Measurements from ENCODE around the gene ZNF267.

Gene ZNF267

GRCh38 chr16:31879937-31880321 is 6.3 kb downstream of the ZNF267 start (continued):
- TF ChIP-seq ZNF248 (tag by site-specific recombination; IDR thresholded peaks at IDR 0.05), result no peak
- TF ChIP-seq ZNF660 (tag by site-specific recombination; IDR thresholded peaks at IDR 0.05), result no peak
- no peak for TF ChIP-seq PRDM1 (tag by site-specific recombination; IDR thresholded peaks at IDR 0.05)
- TF ChIP-seq, protein P1, sequence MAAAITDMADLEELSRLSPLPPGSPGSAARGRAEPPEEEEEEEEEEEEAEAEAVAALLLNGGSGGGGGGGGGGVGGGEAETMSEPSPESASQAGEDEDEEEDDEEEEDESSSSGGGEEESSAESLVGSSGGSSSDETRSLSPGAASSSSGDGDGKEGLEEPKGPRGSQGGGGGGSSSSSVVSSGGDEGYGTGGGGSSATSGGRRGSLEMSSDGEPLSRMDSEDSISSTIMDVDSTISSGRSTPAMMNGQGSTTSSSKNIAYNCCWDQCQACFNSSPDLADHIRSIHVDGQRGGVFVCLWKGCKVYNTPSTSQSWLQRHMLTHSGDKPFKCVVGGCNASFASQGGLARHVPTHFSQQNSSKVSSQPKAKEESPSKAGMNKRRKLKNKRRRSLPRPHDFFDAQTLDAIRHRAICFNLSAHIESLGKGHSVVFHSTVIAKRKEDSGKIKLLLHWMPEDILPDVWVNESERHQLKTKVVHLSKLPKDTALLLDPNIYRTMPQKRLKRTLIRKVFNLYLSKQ (tag by site-specific recombination; IDR thresholded peaks at IDR 0.05; ENCODE audit: borderline replicate concordance), result no peak

- POLR2A ChIA-PET, result no interaction called here
- CTCF ChIA-PET, result no interaction called here
- H3K36me3 ChIP-seq (ENCODE audit: control insufficient read depth in 2 of 2, insufficient read depth in 1 of 2, low read length in 2 of 2), result peaks cover 11 to 48% of the 10 kb centered on the region in 2 experiments
- 0 out of 2 replicates have a peak overlapping the region, but pooled peaks have one; percentile 38 for H3K27ac ChIP-seq (ENCODE audit: extremely low read depth, low read depth, low read length)
- peaks cover 21% of the 10 kb centered on the region for H3K4me1 ChIP-seq (ENCODE audit: control insufficient read depth, insufficient read depth, low read length)
- no peak overlapping the region for H3K4me3 ChIP-seq (ENCODE audit: low read depth, low read length)
- no peaks in the 10 kb centered on the region for H3K9me3 ChIP-seq (ENCODE audit: control insufficient read depth, insufficient read depth, low read depth, low read length)
- TF ChIP-seq TRIM28 (IDR thresholded peaks at IDR 0.05; ENCODE audit: borderline replicate concordance, low read length) (no peak), ZBTB48 (tag by site-specific recombination; IDR thresholded peaks at IDR 0.05) (peak; percentile 55; the same call in 1 of the 2 replicates), ZBTB17 (tag by site-specific recombination; IDR thresholded peaks at IDR 0.05) (peak; percentile 37), ZNF510 (tag by site-specific recombination; IDR thresholded peaks at IDR 0.05; ENCODE audit: insufficient replicate concordance) (no peak), ZNF366 (tag by site-specific recombination; conservative IDR thresholded peaks at IDR 0.05) (peak; percentile 77), ZIC2 (tag by site-specific recombination; IDR thresholded peaks at IDR 0.05) (peak; percentile 36), HOXD13 (CRISPR knock-in tag; IDR thresholded peaks at IDR 0.05; ENCODE audit: borderline replicate concordance) (no peak), FEZF1 (tag by site-specific recombination; IDR thresholded peaks at IDR 0.05) (0 out of 2 replicates have a peak, but pooled peaks have one; percentile 20), EGR2 (tag by site-specific recombination; IDR thresholded peaks at IDR 0.05; ENCODE audit: low read depth) (peak; percentile 28; the same call in 1 of the 2 replicates), ZNF157 (tag by site-specific recombination; IDR thresholded peaks at IDR 0.05) (no peak), MZF1 (tag by site-specific recombination; IDR thresholded peaks at IDR 0.05; ENCODE audit: borderline replicate concordance) (no peak), OSR2 (tag by site-specific recombination; IDR thresholded peaks at IDR 0.05) (peak; percentile 61; the same call in 1 of the 2 replicates), ZNF692 (tag by site-specific recombination; IDR thresholded peaks at IDR 0.05) (peak; percentile 54), ZNF24 (tag by site-specific recombination; IDR thresholded peaks at IDR 0.05) (no peak), SP3 (tag by site-specific recombination; IDR thresholded peaks at IDR 0.05) (0 out of 2 replicates have a peak, but pooled peaks have one; percentile 23), ZBTB21 (tag by site-specific recombination; IDR thresholded peaks at IDR 0.05) (0 out of 2 replicates have a peak, but pooled peaks have one; percentile 16), ZBTB26 (tag by site-specific recombination; optimal IDR thresholded peaks at IDR 0.05) (no peak), ZBTB20 (tag by site-specific recombination; IDR thresholded peaks at IDR 0.05) (peak; percentile 91), ZFHX2 (tag by site-specific recombination; conservative IDR thresholded peaks at IDR 0.05) (0 out of 2 replicates have a peak, but pooled peaks have one; percentile 47), ZNF600 (tag by site-specific recombination; IDR thresholded peaks at IDR 0.05) (peak; percentile 48; the same call in 1 of the 2 replicates), ZNF266 (tag by site-specific recombination; IDR thresholded peaks at IDR 0.05; ENCODE audit: low read depth) (no peak), ZNF747 (tag by site-specific recombination; IDR thresholded peaks at IDR 0.05) (no peak), BCL11B (tag by site-specific recombination; IDR thresholded peaks at IDR 0.05; ENCODE audit: low read depth) (no peak), GLIS1 (tag by site-specific recombination; IDR thresholded peaks at IDR 0.05) (peak; percentile 60)
- TF ChIP-seq, protein P2, sequence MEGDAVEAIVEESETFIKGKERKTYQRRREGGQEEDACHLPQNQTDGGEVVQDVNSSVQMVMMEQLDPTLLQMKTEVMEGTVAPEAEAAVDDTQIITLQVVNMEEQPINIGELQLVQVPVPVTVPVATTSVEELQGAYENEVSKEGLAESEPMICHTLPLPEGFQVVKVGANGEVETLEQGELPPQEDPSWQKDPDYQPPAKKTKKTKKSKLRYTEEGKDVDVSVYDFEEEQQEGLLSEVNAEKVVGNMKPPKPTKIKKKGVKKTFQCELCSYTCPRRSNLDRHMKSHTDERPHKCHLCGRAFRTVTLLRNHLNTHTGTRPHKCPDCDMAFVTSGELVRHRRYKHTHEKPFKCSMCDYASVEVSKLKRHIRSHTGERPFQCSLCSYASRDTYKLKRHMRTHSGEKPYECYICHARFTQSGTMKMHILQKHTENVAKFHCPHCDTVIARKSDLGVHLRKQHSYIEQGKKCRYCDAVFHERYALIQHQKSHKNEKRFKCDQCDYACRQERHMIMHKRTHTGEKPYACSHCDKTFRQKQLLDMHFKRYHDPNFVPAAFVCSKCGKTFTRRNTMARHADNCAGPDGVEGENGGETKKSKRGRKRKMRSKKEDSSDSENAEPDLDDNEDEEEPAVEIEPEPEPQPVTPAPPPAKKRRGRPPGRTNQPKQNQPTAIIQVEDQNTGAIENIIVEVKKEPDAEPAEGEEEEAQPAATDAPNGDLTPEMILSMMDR (tag by site-specific recombination; IDR thresholded peaks at IDR 0.05), result no peak
- TF ChIP-seq, protein P3, sequence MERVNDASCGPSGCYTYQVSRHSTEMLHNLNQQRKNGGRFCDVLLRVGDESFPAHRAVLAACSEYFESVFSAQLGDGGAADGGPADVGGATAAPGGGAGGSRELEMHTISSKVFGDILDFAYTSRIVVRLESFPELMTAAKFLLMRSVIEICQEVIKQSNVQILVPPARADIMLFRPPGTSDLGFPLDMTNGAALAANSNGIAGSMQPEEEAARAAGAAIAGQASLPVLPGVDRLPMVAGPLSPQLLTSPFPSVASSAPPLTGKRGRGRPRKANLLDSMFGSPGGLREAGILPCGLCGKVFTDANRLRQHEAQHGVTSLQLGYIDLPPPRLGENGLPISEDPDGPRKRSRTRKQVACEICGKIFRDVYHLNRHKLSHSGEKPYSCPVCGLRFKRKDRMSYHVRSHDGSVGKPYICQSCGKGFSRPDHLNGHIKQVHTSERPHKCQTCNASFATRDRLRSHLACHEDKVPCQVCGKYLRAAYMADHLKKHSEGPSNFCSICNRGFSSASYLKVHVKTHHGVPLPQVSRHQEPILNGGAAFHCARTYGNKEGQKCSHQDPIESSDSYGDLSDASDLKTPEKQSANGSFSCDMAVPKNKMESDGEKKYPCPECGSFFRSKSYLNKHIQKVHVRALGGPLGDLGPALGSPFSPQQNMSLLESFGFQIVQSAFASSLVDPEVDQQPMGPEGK (tag by site-specific recombination; IDR thresholded peaks at IDR 0.05), result 0 out of 2 replicates have a peak, but pooled peaks have one; percentile 21
These were observed 6.8 kb downstream of the ZNF267 start for GRCh38 chr16:31880322-31880979.
